ENCODE results near the gene KCNJ15.

The KCNJ15 gene

DNA sequence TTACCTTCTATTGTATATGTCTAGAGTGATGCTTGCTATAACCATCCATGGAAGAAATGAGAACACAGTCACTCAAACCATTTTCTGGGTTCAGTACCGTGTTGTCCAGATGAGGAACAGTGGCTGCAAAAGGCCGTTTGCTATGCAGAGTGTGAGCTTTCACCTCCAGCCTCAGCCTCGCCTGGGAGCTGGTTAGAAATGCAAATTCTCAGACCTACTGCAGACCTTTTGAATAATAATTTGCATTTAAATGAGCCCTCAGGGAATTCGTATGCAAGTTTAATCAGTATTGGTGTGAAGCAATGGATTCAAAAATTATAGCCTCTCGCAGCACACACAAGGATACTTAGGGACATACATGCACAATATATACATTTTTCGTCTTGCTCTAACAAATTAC lies 24.1 kb downstream of the KCNJ15 start:
- no peak overlapping the region for H3K4me3 ChIP-seq
- H3K4me1 ChIP-seq: no peaks in the 10 kb centered on the region
- H3K27me3 ChIP-seq: no peaks in the 10 kb centered on the region
- no peak overlapping the region for H3K4me2 ChIP-seq
- H3K9ac ChIP-seq: no peak overlapping the region
- H3K36me3 ChIP-seq: no peaks in the 10 kb centered on the region
- H3K27ac ChIP-seq: no peak overlapping the region
- H3K9me3 ChIP-seq: no peaks in the 10 kb centered on the region
- no peaks in the 10 kb centered on the region for H4K20me1 ChIP-seq
- no peak for TF ChIP-seq Cebpa-rat (IDR thresholded peaks at IDR 0.05)

DNA sequence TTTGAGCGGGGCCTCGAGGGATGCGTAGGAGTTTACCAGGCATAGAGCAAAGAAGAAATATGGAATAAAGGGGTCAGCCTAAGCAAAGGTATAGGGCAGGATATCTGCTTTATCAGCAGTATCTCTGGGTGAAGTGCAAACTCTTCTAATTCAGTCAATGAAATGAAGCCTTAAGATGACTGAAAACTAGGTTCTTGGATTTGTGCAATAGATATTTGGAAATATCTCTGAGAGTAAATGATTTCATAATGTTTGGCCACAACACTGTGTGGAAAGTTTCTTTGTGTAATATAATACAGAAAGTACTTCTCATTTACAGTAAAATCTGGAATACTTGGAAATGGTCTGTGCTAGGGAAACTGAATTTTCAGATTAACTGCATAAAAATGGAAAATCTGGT lies 26.1 kb downstream of the KCNJ15 start:
- H3K27me3 ChIP-seq: no peaks in the 10 kb centered on the region
- no peak overlapping the region for H3K27ac ChIP-seq
- H3K9ac ChIP-seq: no peak overlapping the region
- H3K36me3 ChIP-seq: no peaks in the 10 kb centered on the region
- H3K9me3 ChIP-seq: no peaks in the 10 kb centered on the region
- H4K20me1 ChIP-seq: no peaks in the 10 kb centered on the region
- TF ChIP-seq Cebpa-rat (IDR thresholded peaks at IDR 0.05): no peak
- H3K4me2 ChIP-seq: no peak overlapping the region
- peaks cover 8% of the 10 kb centered on the region; the same call in 1 of the 2 replicates for H3K4me1 ChIP-seq
- H3K4me3 ChIP-seq: no peak overlapping the region

GRCh38 chr21:38284216-38284615 lies 27.4 kb downstream of the KCNJ15 start:
- Histone ChIP-seq H4K20me1 (no peaks in the 10 kb centered on the region), H3K27ac (no peak overlapping the region), H3K4me1 (peaks cover 9% of the 10 kb centered on the region)

DNA sequence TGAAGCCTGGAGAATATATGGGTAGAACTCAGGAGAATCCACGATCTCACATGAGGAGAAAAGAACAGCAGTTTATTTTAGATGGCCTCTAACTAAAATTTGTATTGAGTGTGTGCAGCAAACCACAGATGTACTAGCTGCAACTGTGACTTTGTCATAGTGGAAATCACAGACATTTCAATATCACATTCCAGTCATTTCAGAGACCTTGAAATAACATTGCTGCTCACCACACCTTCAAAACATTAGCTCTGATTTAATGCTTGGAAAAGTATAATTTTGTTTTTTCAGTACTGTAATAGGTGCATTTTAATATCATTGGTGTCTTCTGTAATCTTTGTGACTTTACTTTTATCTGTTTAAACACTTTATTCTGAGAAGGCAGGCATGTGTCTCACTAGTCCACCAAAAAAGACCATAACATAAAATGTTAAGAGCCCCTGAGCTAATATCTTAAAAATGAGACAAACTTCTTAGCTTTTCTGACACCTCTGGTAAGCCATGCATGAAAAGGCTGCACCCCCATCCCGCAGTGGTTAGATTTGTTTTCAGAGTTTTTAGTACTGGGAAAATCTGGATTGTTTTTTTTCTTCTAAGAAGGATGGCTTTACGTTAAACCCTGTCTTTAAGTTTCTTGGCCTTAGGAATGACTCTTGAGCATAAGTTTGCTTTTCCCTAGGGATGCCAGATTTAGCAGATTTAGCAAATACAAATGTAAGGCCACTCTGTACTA lies 30.1 kb downstream of the KCNJ15 start:
- H3K4me1 ChIP-seq: peaks cover 23% of the 10 kb centered on the region
- H3K27me3 ChIP-seq: no peaks in the 10 kb centered on the region
- H3K36me3 ChIP-seq: no peaks in the 10 kb centered on the region
- H3K4me2 ChIP-seq: no peak overlapping the region
- no peaks in the 10 kb centered on the region for H3K9me3 ChIP-seq
- TF ChIP-seq Cebpa-rat (IDR thresholded peaks at IDR 0.05): no peak
- H4K20me1 ChIP-seq: no peaks in the 10 kb centered on the region
- H3K4me3 ChIP-seq: no peak overlapping the region
- no peak overlapping the region for H3K9ac ChIP-seq
- no peak overlapping the region for H3K27ac ChIP-seq

More at GRCh38 chr21:38284216-38284615, 27.4 kb downstream of the KCNJ15 start:
- no peak overlapping the region for H3K4me3 ChIP-seq
- no peaks in the 10 kb centered on the region for H3K36me3 ChIP-seq
- TF ChIP-seq Cebpa-rat (IDR thresholded peaks at IDR 0.05): no peak
- H3K9me3 ChIP-seq: no peaks in the 10 kb centered on the region
- no peaks in the 10 kb centered on the region for H3K27me3 ChIP-seq
- H3K9ac ChIP-seq: no peak overlapping the region
- no peak overlapping the region for H3K4me2 ChIP-seq

DNA sequence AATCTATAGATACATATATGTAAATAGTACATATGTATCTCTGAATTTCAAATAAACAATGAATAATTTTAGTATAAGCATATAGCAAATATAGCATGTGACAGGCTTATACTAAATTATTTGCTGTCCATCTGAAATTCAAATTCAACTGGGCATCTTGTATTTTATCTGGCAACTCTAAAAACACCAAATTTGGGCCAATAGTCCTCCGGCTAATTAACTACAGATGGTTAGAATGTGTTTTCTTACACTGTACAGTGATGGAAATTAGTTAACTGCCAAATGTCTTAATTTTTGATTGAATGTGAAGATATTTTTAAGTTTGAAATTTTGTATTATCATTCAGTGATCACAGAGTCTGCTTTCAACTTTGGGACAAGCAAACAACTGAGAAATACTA lies 30.7 kb downstream of the KCNJ15 start:
- Histone ChIP-seq H3K4me1 (peaks cover 23% of the 10 kb centered on the region), H3K4me2 (no peak overlapping the region), H3K27me3 (no peaks in the 10 kb centered on the region), H4K20me1 (no peaks in the 10 kb centered on the region), H3K27ac (no peak overlapping the region), H3K9me3 (no peaks in the 10 kb centered on the region), H3K36me3 (no peaks in the 10 kb centered on the region), H3K9ac (no peak overlapping the region), H3K4me3 (no peak overlapping the region)
- no peak for TF ChIP-seq Cebpa-rat (IDR thresholded peaks at IDR 0.05)

GRCh38 chr21:38289705-38290485 lies 33.1 kb downstream of the KCNJ15 start:
- H3K36me3 ChIP-seq: no peaks in the 10 kb centered on the region
- H3K27me3 ChIP-seq: no peaks in the 10 kb centered on the region
- no peak overlapping the region for H3K4me3 ChIP-seq
- H3K27ac ChIP-seq: no peak overlapping the region
- TF ChIP-seq Cebpa-rat (IDR thresholded peaks at IDR 0.05): no peak
- no peak overlapping the region for H3K9ac ChIP-seq
- H3K4me1 ChIP-seq: peaks cover 43% of the 10 kb centered on the region
- no peaks in the 10 kb centered on the region for H4K20me1 ChIP-seq
- no peaks in the 10 kb centered on the region for H3K9me3 ChIP-seq
- peak overlapping the region; percentile 47 for H3K4me2 ChIP-seq

- Histone ChIP-seq H4K20me1 (no peaks in the 10 kb centered on the region), H3K9me3 (no peaks in the 10 kb centered on the region), H3K36me3 (no peaks in the 10 kb centered on the region), H3K27ac (no peak overlapping the region), H3K4me2 (peak overlapping the region; percentile 47), H3K9ac (no peak overlapping the region), H3K27me3 (no peaks in the 10 kb centered on the region), H3K4me1 (peaks cover 51% of the 10 kb centered on the region), H3K4me3 (no peak overlapping the region)
- no peak for TF ChIP-seq Cebpa-rat (IDR thresholded peaks at IDR 0.05)
Measured at GRCh38 chr21:38290809-38291208, 34.0 kb downstream of the KCNJ15 start.

- Histone ChIP-seq H4K20me1 (no peaks in the 10 kb centered on the region), H3K4me1 (peaks cover 61% of the 10 kb centered on the region), H3K36me3 (no peaks in the 10 kb centered on the region), H3K27me3 (no peaks in the 10 kb centered on the region), H3K4me2 (no peak overlapping the region), H3K4me3 (no peak overlapping the region), H3K9ac (no peak overlapping the region), H3K27ac (no peak overlapping the region), H3K9me3 (no peaks in the 10 kb centered on the region)
- TF ChIP-seq Cebpa-rat (IDR thresholded peaks at IDR 0.05): no peak
Measured at GRCh38 chr21:38291874-38292273, 35.1 kb downstream of the KCNJ15 start.

GRCh38 chr21:38293113-38293512 lies 36.3 kb downstream of the KCNJ15 start:
- TF ChIP-seq Cebpa-rat (IDR thresholded peaks at IDR 0.05): no peak
- Histone ChIP-seq H3K27me3 (no peaks in the 10 kb centered on the region), H3K4me2 (peak overlapping the region; percentile 69), H3K4me1 (peaks cover 65% of the 10 kb centered on the region), H3K9me3 (no peaks in the 10 kb centered on the region), H3K27ac (no peak overlapping the region), H3K36me3 (no peaks in the 10 kb centered on the region), H4K20me1 (no peaks in the 10 kb centered on the region), H3K9ac (no peak overlapping the region), H3K4me3 (no peak overlapping the region)

- no peak overlapping the region for H3K4me3 ChIP-seq
- TF ChIP-seq Cebpa-rat (IDR thresholded peaks at IDR 0.05): no peak
- no peaks in the 10 kb centered on the region for H3K9me3 ChIP-seq
- H3K4me1 ChIP-seq: peaks cover 65% of the 10 kb centered on the region
- no peaks in the 10 kb centered on the region for H3K36me3 ChIP-seq
- peak overlapping the region; percentile 40; the same call in 1 of the 2 replicates for H3K9ac ChIP-seq
- H4K20me1 ChIP-seq: no peaks in the 10 kb centered on the region
- H3K27ac ChIP-seq: peak overlapping the region; percentile 65
- peak overlapping the region; percentile 69 for H3K4me2 ChIP-seq
- no peaks in the 10 kb centered on the region for H3K27me3 ChIP-seq
Measured at GRCh38 chr21:38293765-38294164, 37.0 kb downstream of the KCNJ15 start.

All from BLaER1 (cell line).